GM18873 (cell line): ENCODE results near the gene CPZ.
"Not testable (repeated sequence)": the region's sequence is repeated elsewhere in the genome, so short reads cannot be mapped to it uniquely, and the experiment has no call there.

Source experiments
- ATAC-seq: cut with Tn5 transposase; IDR thresholded peaks from one replicate; pipeline ENCODE4 v1.9.1; 2021; ENCODE audit warnings: mild to moderate bottlenecking, moderate library complexity, moderate number of reproducible peaks; ENCODE audit not compliant: unreplicated experiment, low FRiP score

Gene CPZ

GRCh38 chr4:8634773-8635172, 42.2 kb downstream of the CPZ start:
- not testable (repeated sequence) for ATAC-seq

- not testable (repeated sequence) for ATAC-seq
Measured at GRCh38 chr4:8635897-8636554, 43.5 kb downstream of the CPZ start.

- no peak for ATAC-seq
Measured at GRCh38 chr4:8637456-8637984, 45.0 kb downstream of the CPZ start.

GRCh38 chr4:8639021-8639420, 46.5 kb downstream of the CPZ start:
- ATAC-seq: no peak

GRCh38 chr4:8639777-8640720, 47.5 kb downstream of the CPZ start:
- ATAC-seq: no peak

GRCh38 chr4:8640816-8641215, 48.3 kb downstream of the CPZ start:
- no peak for ATAC-seq

GRCh38 chr4:8641256-8641655, 48.7 kb downstream of the CPZ start:
- ATAC-seq: no peak

GRCh38 chr4:8641931-8642650, 49.5 kb downstream of the CPZ start:
- ATAC-seq: no peak

- ATAC-seq: no peak
Measured at GRCh38 chr4:8642651-8643321, 50.2 kb downstream of the CPZ start.

- ATAC-seq: no peak
Measured at GRCh38 chr4:8643441-8643840, 50.9 kb downstream of the CPZ start.

GRCh38 chr4:8643986-8644385, 51.4 kb downstream of the CPZ start:
- ATAC-seq: no peak

- ATAC-seq: no peak
Measured at GRCh38 chr4:8644461-8644891, 51.9 kb downstream of the CPZ start.

- no peak for ATAC-seq
Measured at GRCh38 chr4:8644966-8645752, 52.6 kb downstream of the CPZ start.

GRCh38 chr4:8645753-8646124, 53.2 kb downstream of the CPZ start:
- ATAC-seq: no peak

GRCh38 chr4:8646296-8647093, 53.9 kb downstream of the CPZ start:
- ATAC-seq: no peak

GRCh38 chr4:8647094-8647570, 54.6 kb downstream of the CPZ start:
- no peak for ATAC-seq

- ATAC-seq: no peak
Measured at GRCh38 chr4:8647626-8648025, 55.1 kb downstream of the CPZ start.

GRCh38 chr4:8648296-8648695, 55.7 kb downstream of the CPZ start:
- ATAC-seq: no peak
